A549 (cell line): ENCODE measurements around the gene KCTD15.

Source experiments
- CEBPB ChIP-seq, 2 experiments: fragments of >200 bp in 1 of 2; sonication (Bioruptor Twin) in 1 of 2; formaldehyde crosslinking in 1 of 2; IDR thresholded peaks; 2 replicates each; pipeline ENCODE4 v1.6.1; 2012 to 2016
- POLR2A ChIP-seq: IDR thresholded peaks from 2 replicates; pipeline ENCODE4 v1.6.1; 2012; ENCODE audit warnings: mild to moderate bottlenecking, low read length
- SMC3 ChIP-seq: fragments of >200 bp; sonication (Bioruptor Twin); formaldehyde crosslinking; IDR thresholded peaks from 3 replicates; pipeline ENCODE4 v1.6.1; 2018; ENCODE audit warnings: inconsistent platforms
- TF ChIP-seq, protein P1 (sequence below): fragments of >200 bp; sonication (Bioruptor Twin); formaldehyde crosslinking; IDR thresholded peaks from 3 replicates; pipeline ENCODE4 v1.5.1; 2016

DNA sequence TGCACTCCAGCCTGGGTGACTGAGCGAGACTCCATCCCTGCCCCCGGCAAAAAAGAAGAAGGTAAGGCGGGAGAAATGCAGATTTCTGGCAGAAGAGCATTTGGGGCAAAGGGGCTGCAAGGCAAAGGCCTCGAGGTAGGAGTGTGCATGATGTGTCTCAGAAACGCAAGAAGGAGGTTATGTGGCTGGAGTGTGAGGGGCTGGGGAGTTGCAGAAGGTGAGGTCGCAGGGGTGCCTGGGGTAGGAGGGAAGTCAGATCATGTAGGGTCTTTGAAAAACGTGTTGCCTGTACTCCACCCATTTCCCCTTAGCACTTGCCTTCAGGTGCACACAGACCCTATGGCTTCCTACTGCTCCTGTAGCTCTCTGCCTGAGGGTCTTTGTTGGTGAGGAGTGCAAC, 29.9 kb downstream of the KCTD15 start:
- no peak for TF ChIP-seq POLR2A
- no peak for TF ChIP-seq SMC3
- TF ChIP-seq CEBPB (IDR thresholded peaks at IDR 0.05) = no peak
- TF ChIP-seq, protein P1, sequence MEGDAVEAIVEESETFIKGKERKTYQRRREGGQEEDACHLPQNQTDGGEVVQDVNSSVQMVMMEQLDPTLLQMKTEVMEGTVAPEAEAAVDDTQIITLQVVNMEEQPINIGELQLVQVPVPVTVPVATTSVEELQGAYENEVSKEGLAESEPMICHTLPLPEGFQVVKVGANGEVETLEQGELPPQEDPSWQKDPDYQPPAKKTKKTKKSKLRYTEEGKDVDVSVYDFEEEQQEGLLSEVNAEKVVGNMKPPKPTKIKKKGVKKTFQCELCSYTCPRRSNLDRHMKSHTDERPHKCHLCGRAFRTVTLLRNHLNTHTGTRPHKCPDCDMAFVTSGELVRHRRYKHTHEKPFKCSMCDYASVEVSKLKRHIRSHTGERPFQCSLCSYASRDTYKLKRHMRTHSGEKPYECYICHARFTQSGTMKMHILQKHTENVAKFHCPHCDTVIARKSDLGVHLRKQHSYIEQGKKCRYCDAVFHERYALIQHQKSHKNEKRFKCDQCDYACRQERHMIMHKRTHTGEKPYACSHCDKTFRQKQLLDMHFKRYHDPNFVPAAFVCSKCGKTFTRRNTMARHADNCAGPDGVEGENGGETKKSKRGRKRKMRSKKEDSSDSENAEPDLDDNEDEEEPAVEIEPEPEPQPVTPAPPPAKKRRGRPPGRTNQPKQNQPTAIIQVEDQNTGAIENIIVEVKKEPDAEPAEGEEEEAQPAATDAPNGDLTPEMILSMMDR = no peak
